Activated CD8-positive, alpha-beta T cell treated with anti-CD3 and anti-CD28 coated beads for 36 hours (primary cell): ENCODE results near the gene EPS8L1. TPM values are rescaled to one million over a fixed set of nuclear protein-coding genes. Genes with fewer than 3 reads are reported as not detected.
A peak's percentile ranks its signal among the peaks of the same experiment; 100 is the strongest.

Experiments used
- ATAC-seq: fragments of 200-7000 bp; cut with Tn5 transposase; one replicate; pipeline ENCODE4 v1.10.0; 2021; ENCODE audit warnings: mild to moderate bottlenecking, moderate library complexity
- CTCF ChIA-PET: fragments of 350-600 bp; sonication (Branson Sonifier 250); formaldehyde crosslinking; loops from one replicate; lab custom pipeline; 2021; ENCODE audit warnings: antibody characterized with exemption; lab: Charles Lee
- POLR2A ChIA-PET: fragments of 350-600 bp; sonication (Branson Sonifier 250); formaldehyde crosslinking; loops from one replicate; lab custom pipeline; 2021; ENCODE audit warnings: antibody characterized with exemption; lab: Charles Lee
- DNase-seq: peaks from one replicate; pipeline ENCODE4 v3.0.0-alpha.2; 2020
- H3K27ac Mint-ChIP-seq: one replicate; pipeline ENCODE4 v1.8.0; 2021; ENCODE audit warnings: mild to moderate bottlenecking, mixed read lengths
- H3K27me3 Mint-ChIP-seq: one replicate; pipeline ENCODE4 v1.8.0; 2021; ENCODE audit warnings: mixed read lengths
- H3K36me3 Mint-ChIP-seq: one replicate; pipeline ENCODE4 v1.8.0; 2021; ENCODE audit warnings: low read depth, mixed read lengths
- H3K4me1 Mint-ChIP-seq: one replicate; pipeline ENCODE4 v1.8.0; 2021; ENCODE audit warnings: low read depth, mixed read lengths
- H3K4me3 Mint-ChIP-seq: one replicate; pipeline ENCODE4 v1.8.0; 2021; ENCODE audit warnings: mild to moderate bottlenecking, moderate library complexity, mixed read lengths
- H3K9me3 Mint-ChIP-seq: one replicate; pipeline ENCODE4 v1.8.0; 2021; ENCODE audit warnings: mixed read lengths
- intact Hi-C: fragments of 100-400 bp; cut with micrococcal nuclease; formaldehyde crosslinking; loops from one replicate; pipeline ENCODE4 v1.10.0; 2022
- total RNA-seq, 2 experiments: library from RNA; stranded (reverse); gene quantifications; one replicate each; pipeline ENCODE4 v1.2.3, GENCODE V29; 2021
- TF ChIP-seq, protein P1 (sequence below): fragments of 200-600 bp; IDR thresholded peaks from one replicate; pipeline ENCODE4 v1.8.0; 2022; ENCODE audit warnings: antibody characterized with exemption, mild to moderate bottlenecking

The EPS8L1 gene
- total RNA-seq, 2 experiments from 2014 or later = 2.8 to 3.2 TPM

- H3K36me3 Mint-ChIP-seq = no peaks in the 10 kb centered on the region
- H3K4me3 Mint-ChIP-seq = no peak overlapping the region
- no peaks in the 10 kb centered on the region for H3K9me3 Mint-ChIP-seq
- DNase-seq (no peak), ATAC-seq (peak; percentile 62)
- ChIA-PET POLR2A (interaction anchor here (1.4 kb wide), 1 partner anchor 16 kb away, joined by 3 read pairs; no protein-coding TSS in a partner anchor), CTCF (no interaction called here)
- no peak overlapping the region for H3K27ac Mint-ChIP-seq
- H3K27me3 Mint-ChIP-seq = peaks cover 48% of the 10 kb centered on the region
- peaks cover 7% of the 10 kb centered on the region for H3K4me1 Mint-ChIP-seq
- intact Hi-C loops = no loop called here
- TF ChIP-seq, protein P1, sequence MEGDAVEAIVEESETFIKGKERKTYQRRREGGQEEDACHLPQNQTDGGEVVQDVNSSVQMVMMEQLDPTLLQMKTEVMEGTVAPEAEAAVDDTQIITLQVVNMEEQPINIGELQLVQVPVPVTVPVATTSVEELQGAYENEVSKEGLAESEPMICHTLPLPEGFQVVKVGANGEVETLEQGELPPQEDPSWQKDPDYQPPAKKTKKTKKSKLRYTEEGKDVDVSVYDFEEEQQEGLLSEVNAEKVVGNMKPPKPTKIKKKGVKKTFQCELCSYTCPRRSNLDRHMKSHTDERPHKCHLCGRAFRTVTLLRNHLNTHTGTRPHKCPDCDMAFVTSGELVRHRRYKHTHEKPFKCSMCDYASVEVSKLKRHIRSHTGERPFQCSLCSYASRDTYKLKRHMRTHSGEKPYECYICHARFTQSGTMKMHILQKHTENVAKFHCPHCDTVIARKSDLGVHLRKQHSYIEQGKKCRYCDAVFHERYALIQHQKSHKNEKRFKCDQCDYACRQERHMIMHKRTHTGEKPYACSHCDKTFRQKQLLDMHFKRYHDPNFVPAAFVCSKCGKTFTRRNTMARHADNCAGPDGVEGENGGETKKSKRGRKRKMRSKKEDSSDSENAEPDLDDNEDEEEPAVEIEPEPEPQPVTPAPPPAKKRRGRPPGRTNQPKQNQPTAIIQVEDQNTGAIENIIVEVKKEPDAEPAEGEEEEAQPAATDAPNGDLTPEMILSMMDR = no peak
These were observed 6.5 kb upstream of the EPS8L1 start for GRCh38 chr19:55068950-55069864.

DNA sequence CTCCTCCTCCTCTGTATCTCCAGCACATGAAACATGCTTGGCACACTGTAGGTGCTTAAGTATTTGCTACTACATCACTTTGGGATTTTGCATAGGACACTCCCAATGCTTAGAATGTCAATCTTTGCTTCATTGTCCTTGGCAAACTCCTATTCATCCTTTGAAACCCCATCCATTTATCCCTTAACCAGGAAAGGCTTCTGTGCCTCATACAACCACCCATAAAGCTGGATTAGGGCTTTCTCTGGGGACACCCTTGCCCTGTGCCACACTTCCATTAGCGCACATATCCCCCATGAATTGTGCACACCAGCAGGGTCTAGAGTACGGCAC lies 5.8 kb upstream of the EPS8L1 start:
- ChIA-PET POLR2A (interaction anchor here (0.5 to 1.4 kb wide), 4 partner anchors 15 to 1917 kb away, joined by 3 to 6 read pairs (median 3); no protein-coding TSS in a partner anchor), CTCF (no interaction called here)
- Mint-ChIP-seq H3K36me3 (no peaks in the 10 kb centered on the region), H3K27ac (no peak overlapping the region), H3K9me3 (no peaks in the 10 kb centered on the region), H3K4me3 (no peak overlapping the region), H3K4me1 (peaks cover 7% of the 10 kb centered on the region), H3K27me3 (peaks cover 51% of the 10 kb centered on the region)
- intact Hi-C loops = no loop called here
- DNase-seq = no peak
- ATAC-seq = no peak
- TF ChIP-seq, protein P1 = no peak

DNA sequence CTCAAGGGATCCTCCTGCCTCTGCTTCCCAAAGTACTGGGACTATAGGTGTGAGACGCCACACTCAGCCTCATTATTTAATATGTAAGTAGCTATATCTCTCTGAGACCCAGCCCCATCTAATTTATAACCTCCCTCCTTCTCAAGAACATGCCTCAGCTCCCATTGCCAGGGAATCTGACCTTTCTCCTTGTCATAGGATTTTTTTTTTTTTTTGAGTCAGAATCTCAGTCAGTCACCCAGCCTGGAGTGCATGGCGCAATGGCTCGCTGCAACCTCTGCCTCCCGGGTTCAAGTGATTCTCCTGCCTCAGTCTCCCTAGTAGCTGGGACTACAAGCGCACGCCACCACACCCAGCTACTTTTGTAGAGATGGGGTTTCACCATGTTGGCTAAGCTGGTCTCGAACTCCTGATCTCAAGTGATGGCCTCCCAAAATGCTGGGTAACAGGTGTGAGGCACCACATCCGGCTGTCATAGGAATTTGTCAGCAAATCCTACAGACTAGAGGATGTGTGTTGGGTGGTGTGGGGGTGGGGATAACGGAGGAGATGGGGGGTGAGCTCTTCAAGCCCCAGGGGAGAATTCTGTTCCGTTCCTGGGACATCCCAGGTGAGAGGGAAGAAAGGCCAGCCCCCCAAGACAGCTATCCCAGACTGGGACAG lies 5.1 kb upstream of the EPS8L1 start:
- H3K27me3 Mint-ChIP-seq = peaks cover 56% of the 10 kb centered on the region
- intact Hi-C loops = no loop called here
- H3K27ac Mint-ChIP-seq = no peak overlapping the region
- no peaks in the 10 kb centered on the region for H3K36me3 Mint-ChIP-seq
- peaks cover 7% of the 10 kb centered on the region for H3K4me1 Mint-ChIP-seq
- ChIA-PET POLR2A (interaction anchor here (0.5 to 0.6 kb wide), 3 partner anchors 376 to 1917 kb away, joined by 3 to 6 read pairs (median 3); no protein-coding TSS in a partner anchor), CTCF (no interaction called here)
- DNase-seq (no peak), ATAC-seq (no peak)
- TF ChIP-seq, protein P1 = no peak
- no peak overlapping the region for H3K4me3 Mint-ChIP-seq
- H3K9me3 Mint-ChIP-seq = no peaks in the 10 kb centered on the region

- H3K4me1 Mint-ChIP-seq = peaks cover 7% of the 10 kb centered on the region
- ChIA-PET CTCF (no interaction called here), POLR2A (no interaction called here)
- intact Hi-C loops = no loop called here
- H3K4me3 Mint-ChIP-seq = no peak overlapping the region
- TF ChIP-seq, protein P1 = no peak
- no peaks in the 10 kb centered on the region for H3K36me3 Mint-ChIP-seq
- no peak overlapping the region for H3K27ac Mint-ChIP-seq
- no peak for ATAC-seq
- peaks cover 57% of the 10 kb centered on the region for H3K27me3 Mint-ChIP-seq
- no peak for DNase-seq
- no peaks in the 10 kb centered on the region for H3K9me3 Mint-ChIP-seq
These were observed 4.6 kb upstream of the EPS8L1 start for GRCh38 chr19:55071129-55071502.

GRCh38 chr19:55071913-55072312 lies 3.8 kb upstream of the EPS8L1 start:
- intact Hi-C loops = no loop called here
- no peak for DNase-seq
- Mint-ChIP-seq H3K27ac (no peak overlapping the region), H3K4me3 (no peak overlapping the region), H3K27me3 (peaks cover 59% of the 10 kb centered on the region), H3K36me3 (no peaks in the 10 kb centered on the region), H3K4me1 (peaks cover 7% of the 10 kb centered on the region), H3K9me3 (no peaks in the 10 kb centered on the region)
- ChIA-PET POLR2A (no interaction called here), CTCF (no interaction called here)
- TF ChIP-seq, protein P1 = no peak
- no peak for ATAC-seq
